Ovary (tissue), 3 donors: ENCODE results near the gene INCA1.

Source experiments
- CTCF ChIP-seq, 3 donors: fragments of 450-650 bp in 2 of 3; fragments of 200-600 bp in 1 of 3; IDR thresholded peaks; one replicate each; pipeline versions ENCODE4 v1.5.1 to v1.8.0; 2016 to 2022; ENCODE audit warnings: antibody characterized with exemption in 3 of 3, mild to moderate bottlenecking in 1 of 3
- POLR2A ChIP-seq: fragments of 450-650 bp; IDR thresholded peaks from one replicate; pipeline ENCODE4 v1.6.1; 2017; ENCODE audit warnings: antibody characterized with exemption, mild to moderate bottlenecking, moderate library complexity
- donor health status: DM: no; HTN: no; CAD: no.

DNA sequence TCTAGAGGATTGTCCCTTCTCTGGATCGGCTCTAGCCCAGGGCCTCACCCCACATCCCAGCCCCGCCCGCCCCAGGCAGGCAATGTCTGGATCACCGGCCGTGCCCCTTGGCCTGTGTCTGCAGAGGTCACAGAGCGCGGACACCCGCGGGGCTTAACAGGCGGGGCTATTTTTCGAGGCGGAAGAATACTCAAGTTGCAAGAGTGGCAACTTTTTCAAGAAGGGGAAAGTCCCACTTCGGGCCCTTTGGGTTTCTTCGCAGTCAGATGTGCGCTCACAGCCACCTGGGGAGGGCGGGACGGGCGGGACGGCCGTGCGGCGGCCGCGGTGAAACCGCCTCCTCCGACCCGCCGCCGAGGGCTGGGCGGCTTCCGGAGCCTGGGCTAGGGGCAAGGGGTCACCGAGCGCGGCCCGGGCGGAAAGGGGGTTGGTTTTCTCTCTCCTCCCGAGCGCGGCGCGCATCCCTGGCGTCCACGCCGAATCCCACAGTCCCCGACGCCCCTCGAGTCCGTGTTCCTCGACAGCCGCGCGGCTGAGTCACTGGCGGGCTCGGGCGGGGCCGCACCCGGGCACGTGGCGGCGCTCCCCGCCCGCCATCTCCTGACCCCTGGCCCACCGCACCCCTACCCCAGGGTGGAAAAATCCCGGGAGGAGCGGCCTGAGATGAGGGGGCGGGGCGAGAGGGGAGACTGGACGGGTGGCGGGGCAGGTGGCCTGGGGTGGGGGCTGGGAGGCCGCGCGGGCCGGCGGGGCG, 47.8 kb downstream of the INCA1 start:
- TF ChIP-seq CTCF (IDR thresholded peaks at IDR 0.05) (no peak), POLR2A (no peak)
